Epidermal melanocyte (primary cell): ENCODE results near the gene TARDBP.
"Not testable (repeated sequence)": the region's sequence is repeated elsewhere in the genome, so short reads cannot be mapped to it uniquely, and the experiment has no call there.

Source experiments
- DNase-seq: peaks from one replicate; pipeline ENCODE4 v3.0.0; 2011; ENCODE audit warnings: low spot score; ENCODE audit not compliant: insufficient read length

Gene TARDBP

GRCh38 chr1:11012260-11013159, at the start of gene TARDBP:
TSS of gene TARDBP (plus strand) at chr1:11012654. CDS start at chr1:11013728, 1,074 bp downstream.
- DNase-seq = peak; percentile 91

GRCh38 chr1:10965546-10966226, 46.8 kb upstream of the TARDBP start:
- no peak for DNase-seq

DNA sequence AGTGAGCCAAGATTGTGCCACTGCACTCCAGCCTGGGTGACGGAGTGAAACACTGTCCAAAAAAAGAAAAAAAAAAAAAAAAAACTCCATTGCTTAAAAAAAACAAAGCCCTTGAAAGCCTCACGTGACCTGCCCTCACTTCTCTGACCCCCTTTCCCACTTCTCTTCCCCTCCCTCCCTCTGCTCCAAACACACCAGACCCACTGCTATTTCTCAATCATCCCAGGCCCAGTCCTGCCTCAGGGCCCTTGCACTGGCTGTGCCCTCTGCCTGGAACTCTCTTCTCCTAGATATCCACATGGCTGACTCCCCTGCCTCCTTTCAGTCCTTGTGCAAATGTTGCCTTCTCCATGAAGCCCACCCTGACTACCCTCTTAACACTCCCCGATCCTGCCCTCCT, 45.4 kb upstream of the TARDBP start:
- no peak for DNase-seq

DNA sequence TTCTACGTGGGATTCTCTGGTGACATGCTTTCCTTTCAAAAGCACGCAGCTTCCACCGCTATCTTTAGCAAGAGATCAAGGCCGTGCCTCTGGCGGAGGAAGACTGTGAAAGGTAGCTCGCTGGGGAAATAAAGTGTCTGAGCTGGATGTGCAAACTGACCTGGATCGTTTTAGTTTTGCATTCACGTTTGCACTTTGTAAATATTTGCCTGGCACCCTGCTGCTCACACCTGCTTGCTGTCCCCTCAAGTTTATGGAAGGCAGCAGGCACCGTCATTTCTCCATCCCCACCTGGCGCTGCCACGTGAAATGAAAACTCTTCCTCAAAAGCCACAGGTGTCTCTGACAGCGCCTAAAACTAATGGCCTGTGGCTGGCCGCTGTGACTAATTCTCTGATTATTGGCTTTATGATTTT, 44.0 kb upstream of the TARDBP start:
- no peak for DNase-seq

- no peak for DNase-seq
These were observed 43.0 kb upstream of the TARDBP start for GRCh38 chr1:10969267-10969970.

- DNase-seq = no peak
These were observed 42.5 kb upstream of the TARDBP start for GRCh38 chr1:10969971-10970332.

DNA sequence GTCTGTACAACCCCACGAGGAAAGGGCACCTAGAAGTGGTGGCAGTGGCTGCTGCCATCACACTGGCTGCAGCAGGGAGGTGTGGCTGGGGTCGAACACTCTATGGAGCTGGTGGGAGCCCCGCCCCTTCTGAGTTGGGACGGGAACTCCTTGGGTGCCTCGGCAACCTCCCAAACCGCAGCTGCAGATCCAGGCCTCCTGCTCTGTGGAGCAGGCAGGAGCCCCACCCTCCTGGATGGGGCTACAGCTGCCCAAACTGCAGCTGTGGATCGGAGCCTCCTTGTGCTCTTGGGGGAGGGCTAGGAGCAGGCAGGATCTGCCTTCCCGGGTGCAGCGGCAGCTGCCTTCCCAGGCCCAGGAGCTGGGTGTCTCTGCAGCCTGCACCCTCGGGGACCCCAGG, 38.9 kb upstream of the TARDBP start:
- no peak for DNase-seq

DNA sequence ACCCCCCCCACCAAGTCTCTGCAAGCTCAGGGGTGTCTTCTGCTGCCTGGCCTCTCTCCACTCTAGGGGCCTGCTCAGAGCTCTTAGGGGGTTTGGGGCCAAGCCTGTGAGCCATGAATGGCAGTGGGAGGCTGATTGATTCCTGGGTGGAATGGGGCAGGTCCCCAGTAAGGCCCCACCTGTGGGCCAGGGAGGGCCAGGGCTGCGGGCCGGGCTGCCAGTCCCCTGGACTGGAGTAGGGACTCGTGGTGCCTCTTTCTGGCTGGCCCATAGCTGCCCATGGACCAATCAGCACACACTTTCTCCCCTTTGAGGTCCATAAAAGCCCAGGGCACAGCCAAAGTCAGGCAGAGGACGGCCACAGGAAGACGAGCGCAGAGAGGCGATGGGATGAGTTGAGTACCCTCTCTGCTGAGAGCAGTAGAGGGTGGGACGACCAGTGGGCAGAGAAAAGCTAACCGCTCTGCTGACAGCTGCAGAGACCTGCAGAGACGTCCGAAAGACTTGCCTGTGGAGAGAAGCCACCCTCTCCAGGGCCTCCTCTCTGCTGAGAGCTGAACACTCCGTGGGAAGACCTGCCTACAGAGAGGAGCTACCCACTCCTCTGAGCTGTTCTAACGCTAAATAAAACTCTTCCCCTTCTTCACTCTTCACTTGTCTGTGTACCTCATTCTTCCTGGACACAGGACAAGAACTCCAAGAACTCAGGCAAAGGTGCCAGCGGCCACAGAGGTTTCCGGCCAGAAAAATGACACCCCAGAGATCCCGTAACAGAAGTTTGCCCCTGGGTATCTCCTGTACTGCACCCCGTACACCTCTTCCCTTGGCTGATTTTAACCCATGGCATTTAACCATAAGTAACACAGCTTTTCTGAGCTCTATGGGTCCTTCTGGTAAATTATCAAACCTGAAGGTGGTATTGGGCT, 38.2 kb upstream of the TARDBP start:
- DNase-seq = no peak

GRCh38 chr1:10975567-10976326, 36.7 kb upstream of the TARDBP start:
- peak; percentile 81 for DNase-seq

DNA sequence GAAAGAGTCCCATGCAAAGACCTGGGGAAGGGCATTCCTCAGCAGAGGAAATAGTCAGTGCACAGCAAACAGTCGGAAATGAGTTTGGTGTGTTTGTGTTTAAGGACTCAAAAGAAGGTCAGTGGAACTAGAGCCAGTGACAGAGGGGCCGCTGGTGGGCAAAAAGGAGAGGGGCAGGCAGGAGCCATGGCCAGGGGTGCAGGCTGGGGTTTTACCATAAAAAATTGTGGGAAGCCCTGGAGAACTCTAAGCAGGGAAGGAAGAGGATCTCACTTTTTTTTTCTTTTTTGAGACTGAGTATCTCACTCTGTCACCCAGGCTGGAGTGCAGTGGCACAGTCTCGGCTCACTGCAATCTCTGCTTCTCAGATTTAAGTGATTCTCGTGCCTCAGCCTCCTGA, 33.7 kb upstream of the TARDBP start:
- no peak for DNase-seq

DNA sequence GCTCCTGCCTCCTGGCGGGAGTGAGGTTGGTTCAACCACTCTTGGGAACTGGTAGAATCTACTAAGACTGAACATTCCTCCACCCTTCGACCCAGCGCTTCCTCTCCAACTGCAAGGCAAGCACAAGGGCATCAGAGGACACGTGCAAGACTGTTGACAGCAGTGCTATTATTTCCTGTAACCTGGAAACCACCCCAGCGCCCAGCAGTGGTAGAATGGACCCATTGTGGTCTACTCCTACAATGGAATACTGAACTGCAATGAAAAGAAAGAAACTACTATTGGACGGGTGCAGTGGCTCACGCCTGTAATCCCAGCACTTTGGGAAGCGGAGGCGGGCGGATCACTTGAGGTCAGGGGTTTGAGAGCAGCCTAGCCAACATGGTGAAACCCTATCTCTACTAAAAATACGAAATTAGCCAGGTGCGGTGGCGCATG, 33.0 kb upstream of the TARDBP start:
- peak; percentile 79 for DNase-seq

DNA sequence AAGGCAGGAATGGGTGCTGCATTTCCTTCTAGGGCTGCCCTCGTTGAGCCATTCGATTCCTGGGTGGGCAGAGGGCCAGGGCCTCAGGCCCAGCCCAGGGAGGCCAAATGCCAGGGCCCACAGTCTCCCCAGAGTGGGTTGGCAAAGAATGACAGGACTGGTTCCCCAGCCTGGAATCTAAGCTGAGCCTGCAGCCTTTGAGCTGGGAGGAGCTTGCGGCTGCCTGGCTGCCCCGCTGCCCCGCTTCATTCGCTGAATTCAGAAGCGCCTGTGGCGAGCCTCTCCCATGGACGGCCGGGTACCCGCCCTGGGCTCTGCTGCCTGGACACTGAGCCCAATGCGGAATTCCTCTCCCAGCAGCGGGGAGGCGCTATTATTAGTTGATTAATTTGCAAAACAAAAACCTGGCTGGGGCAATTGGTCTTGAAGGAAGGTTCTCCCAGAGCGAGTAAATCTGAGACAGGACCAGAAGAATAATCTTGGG, 32.3 kb upstream of the TARDBP start:
- peak; percentile 75 for DNase-seq

DNA sequence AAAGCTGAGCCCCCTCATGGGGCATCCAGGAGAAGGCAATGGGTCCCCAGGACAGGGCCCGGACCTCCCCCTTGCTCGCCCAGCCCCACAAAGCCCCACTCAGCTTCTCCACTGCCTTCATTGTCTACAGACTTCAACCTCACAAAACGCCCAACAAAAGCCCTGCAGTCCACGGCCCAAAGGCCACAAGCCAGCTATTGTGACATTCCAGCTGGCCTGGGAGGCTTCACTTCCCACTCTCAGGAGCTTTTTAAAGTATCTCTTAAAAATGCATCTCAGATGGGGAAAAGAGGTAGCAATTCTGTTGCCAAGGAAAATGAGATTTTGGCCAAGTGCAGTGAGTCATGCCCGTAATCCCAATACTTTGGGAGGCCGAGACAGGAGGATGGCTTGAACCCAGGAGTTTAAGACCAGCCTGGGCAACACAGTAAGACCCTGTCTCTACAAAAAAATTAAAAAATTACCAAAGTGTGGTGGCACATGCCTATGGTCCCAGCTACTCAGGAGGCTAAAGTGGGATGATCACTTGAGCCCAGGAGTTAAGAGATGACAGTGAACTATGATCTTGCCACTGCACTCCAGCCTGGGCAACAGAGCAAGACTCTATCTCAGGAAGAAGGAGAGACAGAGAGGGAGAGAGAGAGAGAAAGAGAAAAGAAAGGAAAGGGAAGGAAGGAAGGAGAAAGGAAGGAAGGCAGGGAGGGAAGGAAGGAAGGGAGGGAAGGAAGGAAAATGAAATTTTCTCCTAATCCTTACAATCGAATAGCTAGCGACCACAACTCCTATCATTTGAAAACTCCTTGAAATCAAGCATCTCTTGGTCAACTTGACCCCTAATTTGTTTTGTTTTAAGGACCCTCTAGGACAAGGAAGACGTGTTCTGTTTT, 31.4 kb upstream of the TARDBP start:
- no peak for DNase-seq

- DNase-seq = no peak
These were observed 25.9 kb upstream of the TARDBP start for GRCh38 chr1:10986525-10986890.

GRCh38 chr1:10987840-10988417, 24.5 kb upstream of the TARDBP start:
- no peak for DNase-seq

DNA sequence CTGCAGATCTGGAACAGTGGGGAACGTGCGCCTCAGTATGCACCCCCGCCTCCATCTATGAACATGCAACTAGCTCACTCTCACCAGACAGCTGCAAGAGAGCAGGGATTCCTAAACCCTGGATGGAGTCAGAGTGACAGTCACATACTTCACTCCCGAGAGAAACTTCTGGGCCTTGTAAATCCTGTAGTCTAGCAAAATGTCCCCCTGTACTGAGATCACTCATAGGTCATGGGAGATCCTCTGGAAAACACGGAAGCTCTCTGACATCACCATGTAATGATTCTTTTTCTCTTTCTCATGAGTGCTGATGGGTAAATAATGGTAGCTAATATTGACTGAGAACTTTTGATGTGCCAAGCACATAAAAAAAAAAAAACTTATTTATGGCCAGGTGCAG, 23.4 kb upstream of the TARDBP start:
- DNase-seq = no peak

DNA sequence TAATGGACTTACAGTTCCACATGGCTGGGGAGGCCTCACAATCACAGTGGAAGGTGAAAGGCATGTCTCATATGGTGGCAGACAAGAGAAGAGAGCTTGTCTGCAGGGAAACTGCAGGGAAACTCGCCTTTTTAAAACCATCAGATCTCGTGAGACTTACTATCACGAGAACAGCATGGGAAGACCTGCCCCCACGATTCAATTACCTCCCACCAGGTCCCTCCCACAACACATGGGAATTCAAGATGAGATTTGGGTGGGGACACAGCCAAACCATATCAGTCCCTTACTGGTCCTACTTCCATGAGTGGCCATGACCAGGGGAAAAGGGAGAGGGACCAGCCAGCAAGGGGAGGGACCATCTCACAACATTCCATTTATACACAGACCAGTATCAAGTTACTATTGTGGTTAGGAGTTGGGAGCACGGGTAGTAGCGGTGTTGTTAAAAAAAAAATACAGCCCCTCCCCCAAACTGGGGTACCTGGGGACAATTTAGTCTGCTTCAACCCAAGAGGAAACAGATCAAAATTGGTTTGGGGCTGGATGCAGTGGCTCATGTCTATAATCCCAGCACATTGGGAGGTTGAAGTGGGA, 22.4 kb upstream of the TARDBP start:
- DNase-seq = not testable (repeated sequence)

DNA sequence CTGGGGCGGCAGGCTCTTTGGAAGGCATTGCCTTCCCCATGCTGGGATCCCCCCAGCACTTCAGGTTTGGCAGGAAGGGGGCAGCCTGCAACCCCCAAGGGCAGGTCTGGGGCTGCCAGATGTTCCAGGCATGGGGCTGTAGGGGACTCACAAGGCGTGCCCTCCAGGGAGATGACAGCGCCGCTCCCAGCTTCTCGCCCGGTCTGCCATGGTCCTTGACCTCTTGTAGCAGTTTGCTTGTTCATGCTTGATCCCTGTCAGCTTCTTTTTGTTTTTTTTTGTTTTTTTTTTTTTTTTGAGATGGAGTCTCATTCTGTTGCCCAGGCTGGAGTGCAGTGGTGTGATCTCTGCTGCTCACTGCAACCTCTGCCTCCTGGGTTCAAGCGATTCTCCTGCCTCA, 21.6 kb upstream of the TARDBP start:
- DNase-seq = no peak
